ENCODE measurements around the gene ZMIZ1.
A peak's percentile ranks its signal among the peaks of the same experiment; 100 is the strongest.

ZMIZ1 gene

DNA sequence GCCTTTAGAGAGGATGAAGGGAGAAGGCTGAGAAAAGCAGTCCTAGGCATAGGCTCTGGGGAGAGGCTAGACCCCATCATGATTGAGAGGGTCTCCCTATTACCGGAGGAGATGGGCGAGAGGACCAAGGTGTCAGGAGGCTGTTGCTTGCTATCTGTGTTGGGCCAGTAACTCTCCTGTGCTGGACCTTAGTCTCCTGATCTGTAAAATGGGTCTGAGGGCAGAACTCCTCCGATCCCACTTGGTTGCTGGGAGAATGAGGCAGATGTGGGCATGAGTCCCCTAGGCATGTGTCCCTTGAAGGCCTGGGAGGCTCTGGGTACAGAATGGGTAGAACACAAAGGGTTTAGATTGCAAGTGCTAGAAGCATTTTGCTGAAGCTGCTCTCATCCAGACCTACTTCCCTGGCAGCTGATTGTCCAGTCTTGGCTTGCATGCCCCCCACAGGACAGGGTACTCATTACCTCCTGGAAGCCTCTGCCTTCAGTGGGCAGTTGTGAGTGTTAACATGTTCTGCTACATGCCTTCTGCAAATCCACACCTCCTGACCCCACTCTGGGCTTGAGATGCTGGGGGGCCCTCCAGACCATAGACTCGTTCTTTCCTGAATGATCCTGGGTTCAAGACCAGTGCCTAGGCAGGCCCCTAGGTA is 4.4 kb downstream of the ZMIZ1 start:
- Histone ChIP-seq H3K27ac (ENCODE audit: low read depth, low read length) (peak overlapping the region; percentile 37), H3K4me1 (ENCODE audit: control insufficient read depth in 1 of 2, insufficient read depth in 2 of 2, low read length in 2 of 2) (peaks cover 63 to 73% of the 10 kb centered on the region in 2 donors), H3K4me3 (ENCODE audit: low read depth in 1 of 2, low read length in 2 of 2) (peak overlapping the region; percentile 34 to 53), H3K27me3 (ENCODE audit: control insufficient read depth in 1 of 2, insufficient read depth in 2 of 2, low read length in 2 of 2) (no peaks in the 10 kb centered on the region), H3K9me3 (ENCODE audit: control insufficient read depth in 1 of 2, low read length in 2 of 2) (no peaks in the 10 kb centered on the region), H3K36me3 (ENCODE audit: control insufficient read depth in 1 of 2, insufficient read depth in 2 of 2, low read length in 2 of 2) (no peaks in the 10 kb centered on the region), H3K9ac (ENCODE audit: low read depth in 1 of 2, low read length in 2 of 2) (peak overlapping the region; percentile 27 to 69)

DNA sequence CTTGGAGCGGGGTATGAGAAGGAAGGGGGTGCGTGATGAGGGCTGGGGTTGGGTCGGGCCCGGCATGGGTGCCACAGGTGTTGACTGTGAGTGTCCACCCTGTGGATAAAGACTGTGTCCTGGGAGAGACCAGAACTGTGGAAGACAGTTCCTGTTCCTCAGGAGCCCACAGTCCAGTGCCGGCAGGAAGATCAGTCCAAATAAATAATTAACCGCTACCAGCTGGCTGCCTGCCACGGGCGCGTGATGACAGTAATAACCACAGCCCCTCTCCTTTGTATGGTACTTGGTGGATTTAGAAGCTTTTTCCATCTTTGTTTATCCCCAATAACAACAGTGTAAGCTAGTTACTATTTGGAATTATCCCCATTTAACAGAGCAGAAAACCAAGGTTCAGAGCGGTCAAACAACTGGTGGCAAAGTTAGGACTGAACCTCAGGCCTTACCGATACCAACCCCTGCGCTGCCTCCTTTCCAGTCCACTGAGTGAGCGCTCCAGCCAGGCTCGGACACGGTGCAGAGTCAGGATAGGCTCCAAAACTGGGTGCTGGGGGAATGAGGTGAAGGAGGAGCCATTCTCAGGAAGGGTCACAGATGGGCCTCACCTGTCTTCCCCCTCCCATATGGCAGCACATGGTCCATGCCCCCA is 5.1 kb downstream of the ZMIZ1 start:
- Histone ChIP-seq H3K27ac (ENCODE audit: low read depth, low read length) (peak overlapping the region; percentile 88), H3K9ac (ENCODE audit: low read depth in 1 of 2, low read length in 2 of 2) (peak overlapping the region; percentile 27 to 69), H3K4me1 (ENCODE audit: control insufficient read depth in 1 of 2, insufficient read depth in 2 of 2, low read length in 2 of 2) (peaks cover 69 to 79% of the 10 kb centered on the region in 2 donors)

DNA sequence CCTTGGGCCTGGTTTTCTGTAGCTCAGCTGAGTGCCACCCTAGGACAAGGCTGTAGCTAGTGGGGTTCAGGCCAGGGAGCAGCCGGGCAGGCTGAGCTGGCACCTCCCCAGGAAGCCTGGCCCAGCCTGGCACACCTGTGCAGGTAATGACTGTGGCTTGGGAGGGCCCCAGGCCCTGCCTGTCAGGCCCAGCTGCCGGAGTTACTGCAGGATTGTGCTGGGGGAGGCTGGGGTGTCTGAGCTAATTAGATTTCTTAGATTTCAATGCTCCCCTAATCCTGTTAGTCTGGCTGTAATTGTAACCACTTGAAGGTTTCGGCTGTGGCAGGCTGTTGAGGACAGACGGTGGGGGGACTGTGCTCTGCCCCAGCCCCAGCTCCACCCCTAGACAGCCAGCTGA is 6.0 kb downstream of the ZMIZ1 start:
- Histone ChIP-seq H3K4me1 (ENCODE audit: control insufficient read depth in 1 of 2, insufficient read depth in 2 of 2, low read length in 2 of 2) (peaks cover 77 to 87% of the 10 kb centered on the region in 2 donors), H3K9ac (ENCODE audit: low read depth in 1 of 2, low read length in 2 of 2) (peak overlapping the region; percentile 27 to 69), H3K27ac (ENCODE audit: low read depth, low read length) (peak overlapping the region; percentile 88), H3K36me3 (ENCODE audit: control insufficient read depth in 1 of 2, insufficient read depth in 2 of 2, low read length in 2 of 2) (no peaks in the 10 kb centered on the region), H3K4me3 (ENCODE audit: low read depth in 1 of 2, low read length in 2 of 2) (peak overlapping the region; percentile 34 to 53), H3K9me3 (ENCODE audit: control insufficient read depth in 1 of 2, low read length in 2 of 2) (no peaks in the 10 kb centered on the region), H3K27me3 (ENCODE audit: control insufficient read depth in 1 of 2, insufficient read depth in 2 of 2, low read length in 2 of 2) (no peaks in the 10 kb centered on the region)

More for the DNA sequence above, 5.1 kb downstream of the ZMIZ1 start:
- Histone ChIP-seq H3K27me3 (ENCODE audit: control insufficient read depth in 1 of 2, insufficient read depth in 2 of 2, low read length in 2 of 2) (no peaks in the 10 kb centered on the region), H3K9me3 (ENCODE audit: control insufficient read depth in 1 of 2, low read length in 2 of 2) (no peaks in the 10 kb centered on the region), H3K4me3 (ENCODE audit: low read depth in 1 of 2, low read length in 2 of 2) (peak overlapping the region; percentile 34 to 53), H3K36me3 (ENCODE audit: control insufficient read depth in 1 of 2, insufficient read depth in 2 of 2, low read length in 2 of 2) (no peaks in the 10 kb centered on the region)

DNA sequence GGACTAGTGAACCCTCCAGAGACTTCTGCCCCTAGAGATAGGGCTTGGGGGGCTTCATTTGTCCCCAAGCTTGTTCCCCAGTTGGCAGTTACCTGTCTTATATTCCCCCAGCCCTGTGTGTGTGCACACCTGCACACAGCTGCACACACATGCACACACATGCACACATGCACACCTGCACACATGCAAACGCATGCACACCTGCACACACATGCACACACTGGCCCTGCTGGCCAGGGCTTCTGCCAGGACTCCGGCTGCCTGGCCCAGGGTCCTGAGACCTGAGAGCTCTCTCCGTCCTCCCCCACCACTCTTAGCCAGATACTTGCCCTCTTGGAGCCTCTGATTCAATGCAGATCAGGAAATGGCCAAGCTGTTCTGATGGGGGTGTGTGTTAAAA is 6.7 kb downstream of the ZMIZ1 start:
- H3K9ac ChIP-seq (ENCODE audit: low read depth in 1 of 2, low read length in 2 of 2), result peak overlapping the region; percentile 27 to 69
- H3K4me3 ChIP-seq (ENCODE audit: low read depth in 1 of 2, low read length in 2 of 2), result peak overlapping the region in 1 of 2 donors; percentile 53
- peaks cover 83 to 92% of the 10 kb centered on the region in 2 donors for H3K4me1 ChIP-seq (ENCODE audit: control insufficient read depth in 1 of 2, insufficient read depth in 2 of 2, low read length in 2 of 2)
- H3K36me3 ChIP-seq (ENCODE audit: control insufficient read depth in 1 of 2, insufficient read depth in 2 of 2, low read length in 2 of 2), result no peaks in the 10 kb centered on the region
- peak overlapping the region; percentile 64 for H3K27ac ChIP-seq (ENCODE audit: low read depth, low read length)
- H3K27me3 ChIP-seq (ENCODE audit: control insufficient read depth in 1 of 2, insufficient read depth in 2 of 2, low read length in 2 of 2), result no peaks in the 10 kb centered on the region
- H3K9me3 ChIP-seq (ENCODE audit: control insufficient read depth in 1 of 2, low read length in 2 of 2), result no peaks in the 10 kb centered on the region

DNA sequence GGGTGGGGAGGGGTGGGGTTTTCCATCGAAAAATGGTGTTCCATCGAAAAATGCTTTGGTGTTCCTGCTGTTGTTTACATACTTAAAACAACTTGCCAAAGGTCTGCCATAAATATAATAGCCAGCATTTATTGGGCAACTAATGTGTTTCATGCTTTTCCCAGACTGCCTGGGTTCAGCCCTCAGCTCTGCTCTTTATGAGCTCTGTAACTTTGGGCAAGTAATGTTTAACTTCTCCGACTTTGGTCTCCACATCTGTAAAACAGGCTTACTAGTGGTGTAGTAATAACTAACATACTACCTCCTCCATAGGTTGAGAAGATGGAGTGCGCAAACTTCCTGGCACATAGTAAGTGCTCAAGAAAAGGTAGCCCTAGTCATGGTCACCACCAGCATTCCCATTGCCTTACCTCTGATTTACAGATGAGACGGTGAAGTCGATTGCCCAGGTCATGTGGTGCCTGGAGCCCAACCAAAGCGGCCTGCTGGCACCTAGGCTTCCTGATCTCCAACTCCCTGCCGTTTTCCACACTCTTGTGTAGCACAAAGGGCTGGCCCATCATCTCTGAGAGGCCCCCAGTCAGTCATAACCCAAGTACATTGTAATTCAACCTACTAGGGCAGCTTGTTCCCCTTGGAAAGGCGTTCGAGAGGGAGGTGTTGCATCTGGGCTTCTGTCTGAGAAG is 8.9 kb downstream of the ZMIZ1 start:
- Histone ChIP-seq H3K9me3 (ENCODE audit: control insufficient read depth in 1 of 2, low read length in 2 of 2) (no peaks in the 10 kb centered on the region), H3K36me3 (ENCODE audit: control insufficient read depth in 1 of 2, insufficient read depth in 2 of 2, low read length in 2 of 2) (no peaks in the 10 kb centered on the region), H3K27me3 (ENCODE audit: control insufficient read depth in 1 of 2, insufficient read depth in 2 of 2, low read length in 2 of 2) (no peaks in the 10 kb centered on the region), H3K27ac (ENCODE audit: low read depth, low read length) (peak overlapping the region; percentile 74), H3K4me3 (ENCODE audit: low read depth in 1 of 2, low read length in 2 of 2) (peak overlapping the region in 1 of 2 donors; percentile 23), H3K4me1 (ENCODE audit: control insufficient read depth in 1 of 2, insufficient read depth in 2 of 2, low read length in 2 of 2) (peaks cover 97 to 98% of the 10 kb centered on the region in 2 donors), H3K9ac (ENCODE audit: low read depth in 1 of 2, low read length in 2 of 2) (no peak overlapping the region)

DNA sequence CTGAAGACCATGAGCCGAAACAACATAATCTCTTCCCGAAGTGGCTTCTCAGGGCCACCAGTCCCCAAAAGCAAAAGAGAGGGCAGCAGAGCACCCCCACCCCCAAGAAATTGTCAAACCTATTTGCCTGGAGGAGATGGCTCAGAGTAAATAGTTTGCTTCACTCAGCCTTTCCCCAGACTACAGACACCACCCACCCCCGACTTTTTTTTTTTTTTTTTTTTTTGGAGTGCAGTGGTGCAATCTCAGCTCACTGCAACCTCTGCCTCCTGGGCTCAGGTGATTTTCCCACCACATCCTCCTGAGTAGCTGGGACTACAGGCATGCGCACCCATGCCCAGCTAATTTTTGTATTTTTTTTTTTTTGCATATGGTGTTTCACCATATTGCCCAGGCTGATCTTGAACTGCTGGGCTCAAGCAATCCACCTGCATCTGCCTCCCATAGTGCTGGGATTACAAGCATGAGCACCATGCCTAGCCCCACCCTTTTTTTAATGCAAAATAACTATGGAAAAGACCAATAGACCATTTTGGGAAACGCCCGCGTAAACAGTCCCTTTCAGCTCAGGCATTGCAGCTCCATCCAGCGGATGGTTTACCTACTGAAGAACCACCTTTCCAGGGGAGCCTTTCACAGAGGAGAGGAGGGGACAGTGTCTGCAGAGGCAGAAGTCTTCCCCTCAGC is 9.7 kb downstream of the ZMIZ1 start:
- Histone ChIP-seq H3K4me1 (ENCODE audit: control insufficient read depth in 1 of 2, insufficient read depth in 2 of 2, low read length in 2 of 2) (peaks cover 97% of the 10 kb centered on the region in 2 donors), H3K9ac (ENCODE audit: low read depth in 1 of 2, low read length in 2 of 2) (no peak overlapping the region), H3K9me3 (ENCODE audit: control insufficient read depth in 1 of 2, low read length in 2 of 2) (no peaks in the 10 kb centered on the region), H3K36me3 (ENCODE audit: control insufficient read depth in 1 of 2, insufficient read depth in 2 of 2, low read length in 2 of 2) (no peaks in the 10 kb centered on the region), H3K27me3 (ENCODE audit: control insufficient read depth in 1 of 2, insufficient read depth in 2 of 2, low read length in 2 of 2) (no peaks in the 10 kb centered on the region), H3K27ac (ENCODE audit: low read depth, low read length) (no peak overlapping the region), H3K4me3 (ENCODE audit: low read depth in 1 of 2, low read length in 2 of 2) (no peak overlapping the region)

DNA sequence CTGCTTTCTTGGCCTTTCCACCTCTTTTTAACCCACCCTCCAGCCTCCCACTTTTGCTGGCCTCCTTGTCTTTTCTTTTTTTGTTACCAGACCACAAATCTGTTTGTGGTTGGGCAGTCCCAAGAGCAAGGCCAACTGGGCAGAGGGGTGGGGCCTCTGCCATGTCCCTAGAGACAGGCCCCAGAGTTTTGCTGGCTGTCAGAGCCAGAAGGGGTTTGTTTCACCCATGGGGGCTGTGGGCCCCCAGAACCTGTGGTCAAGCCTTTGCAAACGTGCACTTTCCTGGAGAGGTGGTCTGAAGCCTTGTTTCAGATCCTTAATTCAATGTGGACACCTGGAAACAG is 10.3 kb downstream of the ZMIZ1 start:
- Histone ChIP-seq H3K27me3 (ENCODE audit: control insufficient read depth in 1 of 2, insufficient read depth in 2 of 2, low read length in 2 of 2) (no peaks in the 10 kb centered on the region), H3K27ac (ENCODE audit: low read depth, low read length) (no peak overlapping the region), H3K36me3 (ENCODE audit: control insufficient read depth in 1 of 2, insufficient read depth in 2 of 2, low read length in 2 of 2) (no peaks in the 10 kb centered on the region), H3K9ac (ENCODE audit: low read depth in 1 of 2, low read length in 2 of 2) (peak overlapping the region in 1 of 2 donors; percentile 5), H3K9me3 (ENCODE audit: control insufficient read depth in 1 of 2, low read length in 2 of 2) (no peaks in the 10 kb centered on the region), H3K4me3 (ENCODE audit: low read depth in 1 of 2, low read length in 2 of 2) (no peak overlapping the region), H3K4me1 (ENCODE audit: control insufficient read depth in 1 of 2, insufficient read depth in 2 of 2, low read length in 2 of 2) (peaks cover 97% of the 10 kb centered on the region in 2 donors)

DNA sequence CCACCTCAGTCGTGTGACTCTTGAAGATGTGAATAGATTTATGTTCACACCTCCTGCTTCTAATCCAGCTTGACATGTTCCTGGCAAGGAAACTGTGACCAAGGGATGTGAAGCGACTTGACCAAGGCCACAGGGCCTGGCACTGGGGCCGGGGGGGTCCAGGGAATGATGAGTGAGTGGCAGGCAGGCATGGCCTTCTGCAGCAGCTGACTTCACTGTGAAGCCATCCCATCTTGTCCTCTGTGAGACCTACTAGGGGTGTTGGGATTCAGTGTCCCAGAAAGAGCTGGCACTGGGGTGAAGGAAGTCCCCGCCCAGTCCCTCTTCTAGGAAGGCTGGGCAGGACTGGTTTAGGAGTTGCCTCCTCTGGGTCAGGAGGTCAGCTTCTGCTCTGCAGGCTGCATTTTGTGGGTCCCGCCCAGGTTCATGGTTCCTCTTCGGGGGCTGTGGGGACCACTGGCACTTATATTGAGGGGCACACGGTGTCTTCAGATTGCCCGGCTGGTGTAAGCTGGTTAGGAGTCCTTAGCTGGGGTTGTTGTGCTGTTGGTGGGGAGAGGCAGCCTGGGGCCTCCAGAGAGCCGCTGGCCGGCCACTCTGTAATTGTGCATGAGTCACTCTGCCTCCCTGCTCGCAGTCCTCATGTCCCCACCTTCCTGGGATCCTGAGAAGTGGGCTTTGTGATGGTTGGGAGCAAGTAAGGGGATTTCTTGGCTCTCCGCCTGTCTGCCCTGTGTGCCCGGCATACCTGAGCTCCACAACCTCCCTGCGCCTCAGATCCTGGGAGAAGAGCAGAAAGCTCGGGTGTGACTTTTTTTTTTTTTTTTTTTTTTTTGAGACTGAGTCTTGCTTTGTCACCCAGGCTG is 11.0 kb downstream of the ZMIZ1 start:
- Histone ChIP-seq H3K4me1 (ENCODE audit: control insufficient read depth in 1 of 2, insufficient read depth in 2 of 2, low read length in 2 of 2) (peaks cover 96% of the 10 kb centered on the region in 2 donors), H3K27ac (ENCODE audit: low read depth, low read length) (no peak overlapping the region), H3K36me3 (ENCODE audit: control insufficient read depth in 1 of 2, insufficient read depth in 2 of 2, low read length in 2 of 2) (no peaks in the 10 kb centered on the region), H3K9ac (ENCODE audit: low read depth in 1 of 2, low read length in 2 of 2) (peak overlapping the region in 1 of 2 donors; percentile 5), H3K4me3 (ENCODE audit: low read depth in 1 of 2, low read length in 2 of 2) (peak overlapping the region in 1 of 2 donors; percentile 1), H3K27me3 (ENCODE audit: control insufficient read depth in 1 of 2, insufficient read depth in 2 of 2, low read length in 2 of 2) (no peaks in the 10 kb centered on the region), H3K9me3 (ENCODE audit: control insufficient read depth in 1 of 2, low read length in 2 of 2) (no peaks in the 10 kb centered on the region)

DNA sequence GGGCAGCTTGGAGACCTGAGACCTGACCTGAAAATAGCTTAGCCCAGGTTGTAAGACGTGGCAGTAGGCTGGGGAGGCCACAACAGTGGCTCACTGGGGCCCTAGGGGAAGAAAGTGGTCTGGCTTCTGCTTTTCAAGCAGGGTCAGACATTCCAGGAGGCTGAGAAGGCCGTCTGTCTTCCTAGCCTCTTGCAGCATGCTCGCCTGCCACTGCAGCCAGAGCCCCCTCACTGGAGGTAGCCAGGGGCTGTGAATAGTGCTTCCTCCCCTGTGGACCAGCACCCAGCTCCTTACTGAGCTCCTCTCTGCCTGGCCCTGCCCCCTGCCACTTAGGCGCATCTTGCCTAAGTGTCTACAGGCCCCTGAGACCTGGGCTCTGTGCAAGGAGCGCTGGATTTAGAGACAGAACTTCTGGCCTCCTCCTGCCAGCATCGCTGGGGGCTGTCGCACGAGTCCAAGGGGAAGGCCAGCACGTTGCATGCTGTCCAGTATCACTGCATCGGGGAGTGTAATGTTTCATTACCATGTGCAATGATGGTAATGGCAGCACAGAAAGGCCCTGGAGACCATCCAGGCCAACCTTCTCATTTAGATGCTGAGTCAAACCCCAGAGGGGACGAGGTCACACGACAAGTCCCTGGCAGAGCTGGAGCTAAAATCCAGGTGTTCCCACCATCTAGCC is 12.7 kb downstream of the ZMIZ1 start:
- H3K27me3 ChIP-seq (ENCODE audit: control insufficient read depth in 1 of 2, insufficient read depth in 2 of 2, low read length in 2 of 2), result no peaks in the 10 kb centered on the region
- no peak overlapping the region for H3K9ac ChIP-seq (ENCODE audit: low read depth in 1 of 2, low read length in 2 of 2)
- H3K27ac ChIP-seq (ENCODE audit: low read depth, low read length), result peak overlapping the region; percentile 42
- H3K9me3 ChIP-seq (ENCODE audit: control insufficient read depth in 1 of 2, low read length in 2 of 2), result no peaks in the 10 kb centered on the region
- H3K36me3 ChIP-seq (ENCODE audit: control insufficient read depth in 1 of 2, insufficient read depth in 2 of 2, low read length in 2 of 2), result no peaks in the 10 kb centered on the region
- H3K4me1 ChIP-seq (ENCODE audit: control insufficient read depth in 1 of 2, insufficient read depth in 2 of 2, low read length in 2 of 2), result peaks cover 89 to 93% of the 10 kb centered on the region in 2 donors
- no peak overlapping the region for H3K4me3 ChIP-seq (ENCODE audit: low read depth in 1 of 2, low read length in 2 of 2)
